K562 (cell line): Measurements from ENCODE around the gene ZNF74. TPM values are rescaled to one million over a fixed set of nuclear protein-coding genes. Genes with fewer than 3 reads are reported as not detected.

Experiments used
- EGR1 ChIP-seq: fragments of 450-650 bp; conservative IDR thresholded peaks from 2 replicates; pipeline ENCODE4 v1.6.1; 2017; ENCODE audit warnings: mild to moderate bottlenecking
- IFI16 ChIP-seq: fragments of 250-450 bp; sonication (Bioruptor Pico); IDR thresholded peaks from 2 replicates; pipeline ENCODE4 v2.1.2; 2022; ENCODE audit warnings: mild to moderate bottlenecking, inconsistent platforms
- KDM2B ChIP-seq: fragments of 250-450 bp; sonication (Bioruptor Pico); IDR thresholded peaks from 2 replicates; pipeline ENCODE4 v1.8.0; 2021; ENCODE audit warnings: mild to moderate bottlenecking, moderate library complexity
- LEF1 ChIP-seq: fragments of 450-650 bp; IDR thresholded peaks from 2 replicates; pipeline ENCODE4 v1.6.1; 2016; ENCODE audit warnings: mild to moderate bottlenecking
- MYC ChIP-seq, 2 experiments: fragments of 250-450 bp in 1 of 2; sonication (Bioruptor Pico) in 1 of 2; IDR thresholded peaks; 2 replicates each; pipeline versions ENCODE4 v1.5.1 to v1.6.1; 2012 to 2021; ENCODE audit warnings: low read depth in 2 of 2, borderline replicate concordance in 1 of 2, improper control_type of control experiment in 1 of 2, low read length in 1 of 2, mild to moderate bottlenecking in 1 of 2, moderate library complexity in 1 of 2
- NELFE ChIP-seq: IDR thresholded peaks from 2 replicates; pipeline ENCODE4 v1.6.1; 2011; ENCODE audit warnings: mild to moderate bottlenecking; ENCODE audit not compliant: insufficient read depth, insufficient read length
- NR2F6 ChIP-seq: fragments of 450-650 bp; formaldehyde crosslinking; IDR thresholded peaks from 2 replicates; pipeline ENCODE4 v1.4.0; 2020; ENCODE audit warnings: mild to moderate bottlenecking
- PPARD ChIP-seq: fragments of 250-450 bp; sonication (Bioruptor Pico); IDR thresholded peaks from 2 replicates; pipeline ENCODE4 v1.8.0; 2022; ENCODE audit warnings: inconsistent platforms, mild to moderate bottlenecking, moderate library complexity
- SAFB ChIP-seq: fragments of 200-400 bp; formaldehyde crosslinking; IDR thresholded peaks from 2 replicates; pipeline ENCODE4 v1.6.1; 2017; ENCODE audit warnings: low read depth, low read length, borderline replicate concordance
- SMARCA4 ChIP-seq: fragments of 450-650 bp; IDR thresholded peaks from 2 replicates; pipeline ENCODE4 v1.6.1; 2016
- SPI1 ChIP-seq: IDR thresholded peaks from 2 replicates; pipeline ENCODE4 v1.6.1; 2011; ENCODE audit warnings: low read depth, low read length, control low read depth, borderline replicate concordance
- TAF7 ChIP-seq: fragments of 450-650 bp; IDR thresholded peaks from 2 replicates; pipeline ENCODE4 v1.6.1; 2016; ENCODE audit warnings: missing genetic modification characterization, missing compliant biosample characterization
- ZNF143 ChIP-seq: sonication (generic); formaldehyde crosslinking; IDR thresholded peaks from 2 replicates; pipeline ENCODE4 v1.9.0; 2022; ENCODE audit warnings: mild to moderate bottlenecking, missing genetic modification reagents
- ZNF41 ChIP-seq: fragments of 250-450 bp; sonication (Bioruptor Pico); conservative IDR thresholded peaks from 2 replicates; pipeline ENCODE4 v1.4.0; 2020; ENCODE audit warnings: mild to moderate bottlenecking
- ZNF431 ChIP-seq: sonication (generic); formaldehyde crosslinking; IDR thresholded peaks from 2 replicates; pipeline ENCODE4 v1.8.0; 2022; ENCODE audit warnings: mild to moderate bottlenecking, missing genetic modification reagents
- ZNF740 ChIP-seq, 3 experiments: fragments of 200-800 bp in 1 of 3; sonication (Bioruptor generic) in 1 of 3; sonication (generic) in 1 of 3; formaldehyde crosslinking in 1 of 3; IDR thresholded peaks; 2 replicates each; pipeline versions ENCODE4 v1.6.1 to v1.8.0; 2016 to 2022; ENCODE audit warnings: mild to moderate bottlenecking in 2 of 3, missing compliant biosample characterization in 2 of 3, missing genetic modification characterization in 2 of 3, missing genetic modification reagents in 1 of 3
- polyA plus RNA-seq, 8 experiments: library from polyadenylated mRNA; depleted of rRNA in 4 of 8; stranded (reverse) in 5 of 8; unstranded in 3 of 8; fragments of >200 nt; fragmentation: Nextera tagmentation in 2 of 8; fragmentation: Illumina TruSeq in 1 of 8; extraction: Ambion mirVana in 2 of 8; extraction: Trizol in 1 of 8; gene quantifications; 2 replicates each; pipeline versions ENCODE4 v1.2.1 to v1.2.3, GENCODE V29; 2011 to 2014; ENCODE audit warnings: inconsistent platforms in 1 of 8, missing spikeins in 1 of 8
- total RNA-seq, 7 experiments: library from RNA; depleted of rRNA in 6 of 7; stranded (reverse); fragments of >200 nt in 6 of 7; fragmentation: Illumina TruSeq in 2 of 7; extraction: Trizol in 2 of 7; gene quantifications; 2 replicates each; pipeline versions ENCODE4 v1.2.1 to v1.2.3, GENCODE V29; 2011 to 2021; ENCODE audit warnings: low replicate concordance in 1 of 7
- TF ChIP-seq, protein P1 (sequence below), 2 experiments: fragments of 450-650 bp; IDR thresholded peaks; 2 replicates each; pipeline ENCODE4 v1.6.1; 2016
- TF ChIP-seq, protein P2 (sequence below): sonication (generic); formaldehyde crosslinking; IDR thresholded peaks from 2 replicates; pipeline ENCODE4 v1.8.0; 2022; ENCODE audit warnings: mild to moderate bottlenecking, missing genetic modification reagents
- TF ChIP-seq, protein P3 (sequence below), 2 experiments: fragments of 450-650 bp in 1 of 2; IDR thresholded peaks; 2 replicates each; pipeline ENCODE4 v1.6.1; 2011 to 2017; ENCODE audit warnings: low read depth in 2 of 2, antibody characterized with exemption in 1 of 2, borderline replicate concordance in 1 of 2, low read length in 1 of 2, mild to moderate bottlenecking in 1 of 2, mixed read lengths in 1 of 2; ENCODE audit not compliant: control insufficient read depth in 1 of 2
- TF ChIP-seq, protein P4 (sequence below): fragments of 250-450 bp; sonication (Bioruptor Pico); IDR thresholded peaks from 2 replicates; pipeline ENCODE4 v1.6.1; 2021; ENCODE audit warnings: mild to moderate bottlenecking

Gene ZNF74
- total and polyA plus RNA-seq, 9 of the 15 experiments (the other 6 are each of a cell fraction or from before 2014, with no cell fraction given), result 2.4 to 53.5 (median 31.5) TPM

DNA sequence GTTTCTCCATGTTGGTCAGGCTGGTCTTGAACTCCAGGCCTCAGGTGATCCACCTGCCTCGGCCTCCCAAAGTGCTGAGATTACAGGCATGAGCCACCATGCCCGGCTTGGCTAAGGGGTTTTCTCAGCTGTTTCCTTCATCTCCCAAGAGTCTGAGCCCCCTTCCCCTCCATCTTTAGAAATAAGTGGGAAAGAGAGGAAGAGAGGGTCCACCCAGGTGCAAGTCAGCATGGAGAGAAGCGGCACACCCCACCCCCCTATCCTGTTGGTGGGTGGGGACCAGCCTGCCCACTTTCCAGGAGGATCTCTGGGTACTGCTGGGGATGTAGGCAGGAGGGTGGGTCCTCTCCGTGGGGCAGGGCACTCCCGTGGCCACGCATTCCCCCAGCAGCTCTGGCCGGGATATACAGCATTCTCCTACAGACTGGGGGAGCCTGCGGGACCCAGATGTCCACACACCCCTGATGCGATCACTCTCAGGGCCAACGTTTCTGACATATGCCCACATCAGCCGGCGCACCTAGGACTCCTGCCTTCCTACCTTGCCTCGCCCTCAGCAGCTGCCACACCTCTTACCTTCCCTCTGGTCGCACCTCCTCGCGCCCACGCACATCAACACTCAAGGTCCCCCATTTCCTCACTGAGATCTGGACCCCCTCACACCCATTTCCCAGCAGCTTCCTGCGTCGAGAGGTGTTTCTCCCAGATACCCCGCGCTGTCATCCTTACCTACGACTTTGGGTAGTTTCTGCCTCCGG lies 34.7 kb downstream of the ZNF74 start (continued):
- TF ChIP-seq MYC (IDR thresholded peaks at IDR 0.05; ENCODE audit: low read depth, low read length) (no peak), MYC (CRISPR knock-in tag; IDR thresholded peaks at IDR 0.05; ENCODE audit: borderline replicate concordance, low read depth) (peak; percentile 36; the same call in 1 of the 2 replicates), PPARD (CRISPR knock-in tag) (0 out of 2 replicates have a peak, but pooled peaks have one; percentile 20), LEF1 (no peak), NR2F6 (peak; percentile 88), KDM2B (CRISPR knock-in tag) (peak; percentile 86; the same call in 1 of the 2 replicates), SPI1 (peak; percentile 28; the same call in 1 of the 2 replicates), NELFE (no peak), IFI16 (CRISPR knock-in tag) (peak; percentile 85), SMARCA4 (no peak), ZNF431 (CRISPR knock-in tag) (no peak; the same call in 1 of the 2 replicates), ZNF740 (CRISPR knock-in tag; IDR thresholded peaks at IDR 0.05) (peak; percentile 56; the same call in 1 of the 2 replicates), ZNF740 (tag; IDR thresholded peaks at IDR 0.05) (no peak), EGR1 (peak; percentile 97), TAF7 (0 out of 2 replicates have a peak, but pooled peaks have one; percentile 42), SAFB (no peak), ZNF143 (peak; percentile 62; the same call in 1 of the 2 replicates), ZNF41 (CRISPR knock-in tag) (no peak)
- TF ChIP-seq, protein P1, sequence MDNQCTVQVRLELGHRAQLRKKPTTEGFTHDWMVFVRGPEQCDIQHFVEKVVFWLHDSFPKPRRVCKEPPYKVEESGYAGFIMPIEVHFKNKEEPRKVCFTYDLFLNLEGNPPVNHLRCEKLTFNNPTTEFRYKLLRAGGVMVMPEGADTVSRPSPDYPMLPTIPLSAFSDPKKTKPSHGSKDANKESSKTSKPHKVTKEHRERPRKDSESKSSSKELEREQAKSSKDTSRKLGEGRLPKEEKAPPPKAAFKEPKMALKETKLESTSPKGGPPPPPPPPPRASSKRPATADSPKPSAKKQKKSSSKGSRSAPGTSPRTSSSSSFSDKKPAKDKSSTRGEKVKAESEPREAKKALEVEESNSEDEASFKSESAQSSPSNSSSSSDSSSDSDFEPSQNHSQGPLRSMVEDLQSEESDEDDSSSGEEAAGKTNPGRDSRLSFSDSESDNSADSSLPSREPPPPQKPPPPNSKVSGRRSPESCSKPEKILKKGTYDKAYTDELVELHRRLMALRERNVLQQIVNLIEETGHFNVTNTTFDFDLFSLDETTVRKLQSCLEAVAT (IDR thresholded peaks at IDR 0.05), result 0 out of 4 replicates have a peak, but pooled peaks of 1 of the 2 experiments have one; percentile 50
- TF ChIP-seq, protein P2, sequence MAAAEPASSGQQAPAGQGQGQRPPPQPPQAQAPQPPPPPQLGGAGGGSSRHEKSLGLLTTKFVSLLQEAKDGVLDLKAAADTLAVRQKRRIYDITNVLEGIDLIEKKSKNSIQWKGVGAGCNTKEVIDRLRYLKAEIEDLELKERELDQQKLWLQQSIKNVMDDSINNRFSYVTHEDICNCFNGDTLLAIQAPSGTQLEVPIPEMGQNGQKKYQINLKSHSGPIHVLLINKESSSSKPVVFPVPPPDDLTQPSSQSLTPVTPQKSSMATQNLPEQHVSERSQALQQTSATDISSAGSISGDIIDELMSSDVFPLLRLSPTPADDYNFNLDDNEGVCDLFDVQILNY (CRISPR knock-in tag), result no peak
- TF ChIP-seq, protein P3, sequence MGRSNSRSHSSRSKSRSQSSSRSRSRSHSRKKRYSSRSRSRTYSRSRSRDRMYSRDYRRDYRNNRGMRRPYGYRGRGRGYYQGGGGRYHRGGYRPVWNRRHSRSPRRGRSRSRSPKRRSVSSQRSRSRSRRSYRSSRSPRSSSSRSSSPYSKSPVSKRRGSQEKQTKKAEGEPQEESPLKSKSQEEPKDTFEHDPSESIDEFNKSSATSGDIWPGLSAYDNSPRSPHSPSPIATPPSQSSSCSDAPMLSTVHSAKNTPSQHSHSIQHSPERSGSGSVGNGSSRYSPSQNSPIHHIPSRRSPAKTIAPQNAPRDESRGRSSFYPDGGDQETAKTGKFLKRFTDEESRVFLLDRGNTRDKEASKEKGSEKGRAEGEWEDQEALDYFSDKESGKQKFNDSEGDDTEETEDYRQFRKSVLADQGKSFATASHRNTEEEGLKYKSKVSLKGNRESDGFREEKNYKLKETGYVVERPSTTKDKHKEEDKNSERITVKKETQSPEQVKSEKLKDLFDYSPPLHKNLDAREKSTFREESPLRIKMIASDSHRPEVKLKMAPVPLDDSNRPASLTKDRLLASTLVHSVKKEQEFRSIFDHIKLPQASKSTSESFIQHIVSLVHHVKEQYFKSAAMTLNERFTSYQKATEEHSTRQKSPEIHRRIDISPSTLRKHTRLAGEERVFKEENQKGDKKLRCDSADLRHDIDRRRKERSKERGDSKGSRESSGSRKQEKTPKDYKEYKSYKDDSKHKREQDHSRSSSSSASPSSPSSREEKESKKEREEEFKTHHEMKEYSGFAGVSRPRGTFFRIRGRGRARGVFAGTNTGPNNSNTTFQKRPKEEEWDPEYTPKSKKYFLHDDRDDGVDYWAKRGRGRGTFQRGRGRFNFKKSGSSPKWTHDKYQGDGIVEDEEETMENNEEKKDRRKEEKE (IDR thresholded peaks at IDR 0.05; ENCODE audit: borderline replicate concordance in 1 of 2, control insufficient read depth in 1 of 2, low read depth in 2 of 2, low read length in 1 of 2), result no peak
- TF ChIP-seq, protein P4, sequence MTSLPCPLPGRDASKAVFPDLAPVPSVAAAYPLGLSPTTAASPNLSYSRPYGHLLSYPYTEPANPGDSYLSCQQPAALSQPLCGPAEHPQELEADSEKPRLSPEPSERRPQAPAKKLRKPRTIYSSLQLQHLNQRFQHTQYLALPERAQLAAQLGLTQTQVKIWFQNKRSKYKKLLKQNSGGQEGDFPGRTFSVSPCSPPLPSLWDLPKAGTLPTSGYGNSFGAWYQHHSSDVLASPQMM (CRISPR knock-in tag), result no peak
